Measurements from ENCODE around the gene ARHGEF37.

Gene ARHGEF37

GRCh38 chr5:149623473-149623872 lies 42.2 kb downstream of the ARHGEF37 start:
- Mint-ChIP-seq H3K9me3 (no peaks in the 10 kb centered on the region), H3K4me3 (no peak overlapping the region), H3K27ac (no peak overlapping the region), H3K36me3 (ENCODE audit: low read depth) (no peaks in the 10 kb centered on the region), H3K4me1 (ENCODE audit: low read depth) (no peaks in the 10 kb centered on the region), H3K27me3 (no peaks in the 10 kb centered on the region)

- peaks cover 3% of the 10 kb centered on the region for H3K4me1 Mint-ChIP-seq (ENCODE audit: low read depth)
- no peaks in the 10 kb centered on the region for H3K9me3 Mint-ChIP-seq
- H3K27ac Mint-ChIP-seq: no peak overlapping the region
- H3K36me3 Mint-ChIP-seq (ENCODE audit: low read depth): no peaks in the 10 kb centered on the region
- no peak overlapping the region for H3K4me3 Mint-ChIP-seq
- no peaks in the 10 kb centered on the region for H3K27me3 Mint-ChIP-seq
Observed at GRCh38 chr5:149627070-149627469, 45.8 kb downstream of the ARHGEF37 start.

GRCh38 chr5:149628221-149628620 lies 46.9 kb downstream of the ARHGEF37 start:
- Mint-ChIP-seq H3K27me3 (no peaks in the 10 kb centered on the region), H3K36me3 (ENCODE audit: low read depth) (no peaks in the 10 kb centered on the region), H3K4me3 (no peak overlapping the region), H3K27ac (no peak overlapping the region), H3K4me1 (ENCODE audit: low read depth) (peaks cover 14% of the 10 kb centered on the region), H3K9me3 (no peaks in the 10 kb centered on the region)

GRCh38 chr5:149628846-149629388 lies 47.6 kb downstream of the ARHGEF37 start:
- H3K27me3 Mint-ChIP-seq: no peaks in the 10 kb centered on the region
- no peaks in the 10 kb centered on the region for H3K9me3 Mint-ChIP-seq
- H3K27ac Mint-ChIP-seq: no peak overlapping the region
- peaks cover 16% of the 10 kb centered on the region for H3K4me1 Mint-ChIP-seq (ENCODE audit: low read depth)
- no peak overlapping the region for H3K4me3 Mint-ChIP-seq
- H3K36me3 Mint-ChIP-seq (ENCODE audit: low read depth): no peaks in the 10 kb centered on the region

GRCh38 chr5:149629421-149629820 lies 48.1 kb downstream of the ARHGEF37 start:
- Mint-ChIP-seq H3K27ac (no peak overlapping the region), H3K27me3 (no peaks in the 10 kb centered on the region), H3K9me3 (no peaks in the 10 kb centered on the region), H3K4me1 (ENCODE audit: low read depth) (peaks cover 16% of the 10 kb centered on the region), H3K4me3 (no peak overlapping the region), H3K36me3 (ENCODE audit: low read depth) (no peaks in the 10 kb centered on the region)

- H3K4me1 Mint-ChIP-seq (ENCODE audit: low read depth): peaks cover 16% of the 10 kb centered on the region
- H3K4me3 Mint-ChIP-seq: no peak overlapping the region
- no peaks in the 10 kb centered on the region for H3K27me3 Mint-ChIP-seq
- H3K9me3 Mint-ChIP-seq: no peaks in the 10 kb centered on the region
- H3K36me3 Mint-ChIP-seq (ENCODE audit: low read depth): no peaks in the 10 kb centered on the region
- H3K27ac Mint-ChIP-seq: no peak overlapping the region
Observed at GRCh38 chr5:149630337-149630736, 49.0 kb downstream of the ARHGEF37 start.

GRCh38 chr5:149631506-149631905 lies 50.2 kb downstream of the ARHGEF37 start:
- Mint-ChIP-seq H3K4me3 (no peak overlapping the region), H3K9me3 (no peaks in the 10 kb centered on the region)

GRCh38 chr5:149632311-149633251 lies 51.3 kb downstream of the ARHGEF37 start:
- peaks cover 16% of the 10 kb centered on the region for H3K4me1 Mint-ChIP-seq (ENCODE audit: low read depth)
- no peaks in the 10 kb centered on the region for H3K9me3 Mint-ChIP-seq
- H3K27ac Mint-ChIP-seq: peak overlapping the region; percentile 54
- H3K27me3 Mint-ChIP-seq: no peaks in the 10 kb centered on the region
- H3K36me3 Mint-ChIP-seq (ENCODE audit: low read depth): no peaks in the 10 kb centered on the region
- peak overlapping the region; percentile 30 for H3K4me3 Mint-ChIP-seq

More at GRCh38 chr5:149631506-149631905, 50.2 kb downstream of the ARHGEF37 start:
- peaks cover 16% of the 10 kb centered on the region for H3K4me1 Mint-ChIP-seq (ENCODE audit: low read depth)
- no peaks in the 10 kb centered on the region for H3K36me3 Mint-ChIP-seq (ENCODE audit: low read depth)
- no peak overlapping the region for H3K27ac Mint-ChIP-seq
- no peaks in the 10 kb centered on the region for H3K27me3 Mint-ChIP-seq

GRCh38 chr5:149633476-149634350 lies 52.4 kb downstream of the ARHGEF37 start:
- no peaks in the 10 kb centered on the region for H3K36me3 Mint-ChIP-seq (ENCODE audit: low read depth)
- H3K27me3 Mint-ChIP-seq: no peaks in the 10 kb centered on the region
- H3K9me3 Mint-ChIP-seq: no peaks in the 10 kb centered on the region
- peaks cover 16% of the 10 kb centered on the region for H3K4me1 Mint-ChIP-seq (ENCODE audit: low read depth)
- no peak overlapping the region for H3K4me3 Mint-ChIP-seq
- no peak overlapping the region for H3K27ac Mint-ChIP-seq

- Mint-ChIP-seq H3K36me3 (ENCODE audit: low read depth) (no peaks in the 10 kb centered on the region), H3K4me1 (ENCODE audit: low read depth) (peaks cover 16% of the 10 kb centered on the region), H3K9me3 (no peaks in the 10 kb centered on the region), H3K4me3 (no peak overlapping the region), H3K27me3 (no peaks in the 10 kb centered on the region), H3K27ac (peak overlapping the region; percentile 19)
Observed at GRCh38 chr5:149635394-149635793, 54.1 kb downstream of the ARHGEF37 start.

- H3K4me3 Mint-ChIP-seq: no peak overlapping the region
- H3K27me3 Mint-ChIP-seq: no peaks in the 10 kb centered on the region
- no peak overlapping the region for H3K27ac Mint-ChIP-seq
- peaks cover 16% of the 10 kb centered on the region for H3K4me1 Mint-ChIP-seq (ENCODE audit: low read depth)
- H3K36me3 Mint-ChIP-seq (ENCODE audit: low read depth): no peaks in the 10 kb centered on the region
- no peaks in the 10 kb centered on the region for H3K9me3 Mint-ChIP-seq
Observed at GRCh38 chr5:149636191-149636860, 55.0 kb downstream of the ARHGEF37 start.

GRCh38 chr5:149636861-149637246 lies 55.6 kb downstream of the ARHGEF37 start:
- Mint-ChIP-seq H3K27me3 (no peaks in the 10 kb centered on the region), H3K27ac (no peak overlapping the region), H3K4me3 (no peak overlapping the region), H3K9me3 (no peaks in the 10 kb centered on the region), H3K4me1 (ENCODE audit: low read depth) (peaks cover 16% of the 10 kb centered on the region), H3K36me3 (ENCODE audit: low read depth) (no peaks in the 10 kb centered on the region)

- Mint-ChIP-seq H3K36me3 (ENCODE audit: low read depth) (no peaks in the 10 kb centered on the region), H3K9me3 (no peaks in the 10 kb centered on the region), H3K27ac (no peak overlapping the region), H3K4me1 (ENCODE audit: low read depth) (peaks cover 3% of the 10 kb centered on the region), H3K4me3 (no peak overlapping the region), H3K27me3 (no peaks in the 10 kb centered on the region)
Observed at GRCh38 chr5:149638136-149638535, 56.8 kb downstream of the ARHGEF37 start.

GRCh38 chr5:149638546-149639241 lies 57.4 kb downstream of the ARHGEF37 start:
- Mint-ChIP-seq H3K27me3 (no peaks in the 10 kb centered on the region), H3K4me3 (no peak overlapping the region), H3K36me3 (ENCODE audit: low read depth) (no peaks in the 10 kb centered on the region), H3K4me1 (ENCODE audit: low read depth) (no peaks in the 10 kb centered on the region), H3K27ac (no peak overlapping the region), H3K9me3 (no peaks in the 10 kb centered on the region)
